RPMI7951 (cell line): Measurements from ENCODE around the gene EIF3K. TPM values are rescaled to one million over a fixed set of nuclear protein-coding genes. Genes with fewer than 3 reads are reported as not detected.
"Not testable (repeated sequence)": the region's sequence is repeated elsewhere in the genome, so short reads cannot be mapped to it uniquely, and the experiment has no call there.

Experiments used
- DNase-seq: peaks from one replicate; pipeline ENCODE4 v3.0.0-alpha.2; 2012; ENCODE audit warnings: low read depth
- total RNA-seq: library from RNA; depleted of rRNA; stranded (reverse); fragments of >200 nt; shearing (Covaris generic); gene quantifications from 2 replicates; pipeline ENCODE4 v1.2.3, GENCODE V29; 2014

EIF3K gene
- total RNA-seq, 1 experiment from 2014 or later, result 689 TPM

DNA sequence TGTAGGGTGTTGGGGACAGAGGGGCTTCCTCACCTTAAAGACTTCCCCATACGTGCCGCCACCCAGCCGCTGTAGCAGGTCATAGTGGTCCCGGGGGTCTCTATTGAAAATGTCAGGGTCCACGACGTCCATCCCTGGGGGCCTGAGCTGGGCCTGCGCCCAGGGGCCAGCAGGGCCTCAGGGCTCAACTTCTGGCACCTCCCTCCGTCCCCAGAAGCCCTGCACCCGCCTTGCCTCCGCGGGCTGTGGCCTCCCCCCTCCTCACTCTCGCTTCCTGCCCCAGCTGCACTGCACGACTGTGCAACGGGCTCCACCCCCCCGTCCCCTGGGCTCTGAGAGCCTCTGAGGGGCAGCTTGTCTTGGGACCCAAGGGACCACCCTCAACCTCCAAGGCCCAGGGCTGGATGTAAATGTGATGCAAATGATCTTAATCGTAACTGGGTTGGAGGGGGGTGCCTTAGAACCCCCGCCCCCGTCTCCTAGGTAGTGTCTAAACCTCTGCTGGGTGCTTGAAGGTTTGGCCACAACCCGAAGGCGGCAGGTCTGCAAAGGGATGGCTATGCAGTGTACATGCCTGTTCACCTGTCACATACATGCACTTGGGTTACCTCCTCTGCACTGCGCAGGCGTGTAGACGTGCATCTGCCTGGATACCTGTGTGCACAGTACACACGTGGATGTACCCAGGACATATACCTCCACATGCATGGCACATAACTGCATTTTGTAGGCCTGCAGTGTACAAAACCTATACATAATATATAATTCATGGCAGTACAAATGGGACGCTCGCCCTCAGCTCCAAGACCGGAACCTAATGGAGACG, 1.0 kb upstream of the EIF3K start, which contains the start of gene MAP4K1:
MAP4K1 (minus strand) TSS at position 190 of the 826 bp plus-strand sequence; CDS start at position 132, 58 bp downstream.
- no peak for DNase-seq

DNA sequence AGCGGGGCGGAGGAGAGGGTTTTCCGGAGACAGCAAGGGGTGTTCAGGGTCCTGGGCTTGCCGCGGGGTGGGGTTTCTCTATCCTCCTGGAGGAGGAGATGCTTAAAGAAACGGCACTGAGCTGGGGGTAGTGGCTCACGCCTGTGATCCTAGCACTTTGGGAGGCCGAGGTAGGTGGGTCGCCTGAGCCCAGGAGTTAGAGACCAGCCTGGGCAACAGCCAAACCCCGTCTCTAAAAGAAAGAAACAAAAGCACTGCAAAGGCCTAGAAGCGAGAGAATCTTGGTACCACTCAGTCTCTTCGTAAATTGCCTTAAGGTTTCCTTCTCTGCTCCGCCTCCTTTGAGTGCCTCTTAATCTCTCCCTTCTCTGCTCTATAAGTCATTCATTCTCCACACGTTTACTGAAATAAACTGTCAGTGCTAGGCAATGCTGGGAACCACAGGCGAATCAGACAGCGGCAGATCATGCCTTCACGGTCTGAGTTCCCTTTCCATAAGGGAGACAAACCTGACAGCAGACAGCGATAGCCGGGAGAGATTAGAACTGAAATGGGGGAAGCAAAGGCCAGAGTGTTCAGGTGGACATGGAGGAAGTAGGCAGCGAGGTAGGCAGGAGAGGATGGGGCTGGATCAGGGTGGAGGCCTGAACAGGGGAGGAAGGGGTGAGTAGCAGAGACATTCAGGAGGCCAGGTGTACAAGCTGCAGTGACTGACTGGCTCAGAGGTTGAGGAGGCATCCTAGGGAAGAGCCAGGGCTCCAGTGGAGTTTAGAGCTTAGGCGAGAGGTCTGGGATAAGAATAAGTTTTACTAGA, 580 bp downstream of the EIF3K start:
- DNase-seq, result no peak

DNA sequence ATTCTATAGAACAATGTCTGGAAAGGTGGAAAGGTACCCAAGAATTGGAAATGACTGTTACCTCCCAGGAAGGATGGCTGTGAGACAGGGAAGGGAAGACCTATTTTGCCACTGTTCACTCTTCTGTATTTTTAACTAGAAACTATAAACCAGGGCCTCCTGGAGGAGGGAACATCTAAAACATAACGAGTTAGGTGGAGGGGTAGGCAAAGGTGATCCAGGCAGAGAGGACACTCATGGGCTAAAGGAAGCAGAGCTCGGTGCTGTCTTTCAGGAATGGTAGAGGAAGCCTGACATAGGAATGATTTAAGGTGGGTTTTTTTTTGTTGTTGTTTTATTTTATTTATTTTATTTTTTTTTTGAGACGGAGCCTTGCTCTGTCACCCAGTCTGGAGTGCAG, 5.8 kb downstream of the EIF3K start:
- no peak for DNase-seq

DNA sequence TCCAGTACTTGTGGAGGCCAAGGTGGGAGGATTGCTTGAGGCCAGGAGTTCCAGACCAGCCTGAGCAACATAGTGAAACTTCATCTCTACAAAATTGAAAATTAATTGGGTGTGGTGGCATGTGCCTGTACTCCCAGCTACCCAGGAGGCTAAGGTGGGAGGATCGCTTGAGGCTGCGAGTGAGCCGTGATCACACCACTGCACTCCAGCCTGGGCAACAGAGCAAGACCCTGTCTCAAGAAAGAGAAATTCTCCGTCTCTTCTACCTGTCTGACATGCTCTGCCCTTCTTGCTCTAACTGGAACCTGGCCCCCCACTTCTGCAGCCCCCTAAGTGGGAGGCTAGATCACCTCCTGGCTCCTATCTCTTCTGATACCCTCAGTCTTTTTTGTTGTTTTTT, 7.4 kb downstream of the EIF3K start:
- no peak for DNase-seq

DNA sequence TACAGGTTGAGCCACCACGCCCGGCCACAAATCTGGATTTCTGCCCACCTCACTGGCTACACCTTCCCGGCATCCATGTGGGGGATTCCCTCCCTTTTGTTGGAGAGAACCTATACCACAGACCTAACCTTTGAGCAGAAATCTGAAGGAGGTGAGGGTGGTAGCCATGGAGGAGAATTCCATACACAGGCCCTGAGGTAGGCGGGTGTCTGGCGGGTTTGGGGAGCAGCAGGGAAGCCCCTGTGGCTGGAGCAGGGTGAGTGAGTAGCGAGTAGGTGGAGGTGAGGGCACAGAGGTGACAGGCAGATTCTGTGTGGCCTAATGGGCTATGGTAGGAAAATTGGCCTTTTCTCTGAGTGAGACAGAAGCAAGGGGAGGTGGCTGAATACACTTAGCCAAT, 10.6 kb downstream of the EIF3K start:
- DNase-seq, result no peak

DNA sequence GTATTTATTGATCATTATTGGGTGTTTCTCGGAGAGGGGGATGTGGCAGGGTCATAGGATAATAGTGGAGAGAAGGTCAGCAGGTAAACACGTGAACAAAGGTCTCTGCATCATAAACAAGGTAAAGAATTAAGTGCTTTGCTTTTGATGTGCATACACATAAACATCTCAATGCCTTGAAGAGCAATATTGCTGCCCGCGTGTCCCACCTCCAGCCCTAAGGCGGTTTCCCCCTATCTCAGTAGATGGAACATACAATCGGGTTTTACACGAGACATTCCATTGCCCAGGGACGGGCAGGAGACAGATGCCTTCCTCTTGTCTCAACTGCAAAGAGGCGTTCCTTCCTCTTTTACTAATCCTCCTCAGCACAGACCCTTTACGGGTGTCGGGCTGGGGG, 12.3 kb downstream of the EIF3K start:
- DNase-seq, result not testable (repeated sequence)

DNA sequence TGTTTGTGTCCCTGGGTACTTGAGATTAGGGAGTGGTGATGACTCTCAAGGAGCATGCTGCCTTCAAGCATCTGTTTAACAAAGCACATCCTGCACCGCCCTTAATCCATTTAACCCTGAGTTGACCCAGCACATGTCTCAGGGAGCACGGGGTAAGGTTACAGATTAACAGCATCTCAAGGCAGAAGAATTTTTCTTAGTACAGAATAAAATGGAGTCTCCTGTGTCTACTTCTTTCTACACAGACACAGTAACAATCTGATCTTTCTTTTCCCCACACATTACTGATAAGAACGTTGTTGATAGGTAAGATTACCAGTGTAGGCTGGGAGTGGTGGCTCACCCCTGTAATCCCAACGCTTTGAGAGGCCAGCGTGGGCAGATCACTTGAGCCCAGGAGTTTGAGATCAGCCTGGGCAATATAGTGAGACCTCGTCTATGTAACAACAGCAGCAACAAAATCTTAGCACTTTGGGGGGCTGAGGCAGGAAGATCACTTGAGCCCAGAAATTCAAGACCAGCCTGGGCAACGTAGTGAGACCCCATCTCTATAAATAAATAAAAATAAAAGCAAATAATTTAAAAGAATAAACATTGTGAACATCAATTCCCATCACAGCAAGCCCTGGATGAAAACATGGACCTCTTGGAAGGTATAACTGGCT, 13.0 kb downstream of the EIF3K start:
- DNase-seq, result not testable (repeated sequence)

DNA sequence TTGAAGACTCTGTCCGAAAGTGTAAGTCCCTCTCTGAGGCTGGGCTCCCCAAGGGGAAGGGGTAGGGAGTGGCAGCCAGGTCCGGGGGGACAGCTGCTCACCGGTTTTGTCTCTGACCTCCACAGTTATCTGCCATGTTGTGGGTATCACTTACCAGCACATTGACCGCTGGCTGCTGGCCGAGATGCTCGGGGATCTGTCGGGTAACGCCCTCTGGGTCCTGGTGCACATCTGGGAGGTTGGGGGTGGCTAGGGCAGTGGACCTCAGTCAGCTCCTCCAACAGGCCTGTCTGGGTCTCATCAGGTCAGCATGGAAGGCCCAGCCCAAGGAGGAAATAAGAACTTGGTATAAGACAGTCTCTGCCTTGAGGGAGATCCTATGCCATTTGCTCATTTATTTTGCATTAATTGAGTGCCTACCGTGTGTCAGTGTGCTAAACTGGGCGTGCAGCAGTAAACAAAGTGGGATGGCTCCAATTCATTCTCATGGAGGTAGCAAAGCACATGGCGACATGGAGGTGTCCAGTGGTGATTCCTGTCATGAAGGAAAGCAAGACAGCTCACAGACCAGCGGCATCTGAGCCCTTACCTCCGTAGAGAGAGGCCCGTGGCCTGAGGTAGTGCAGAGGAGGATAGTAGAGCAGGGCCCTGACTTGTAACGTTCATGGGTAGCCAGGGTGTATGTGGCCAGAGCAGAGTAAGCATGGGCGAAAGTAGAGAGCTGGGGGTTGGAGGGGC, 13.7 kb downstream of the EIF3K start:
- no peak for DNase-seq

DNA sequence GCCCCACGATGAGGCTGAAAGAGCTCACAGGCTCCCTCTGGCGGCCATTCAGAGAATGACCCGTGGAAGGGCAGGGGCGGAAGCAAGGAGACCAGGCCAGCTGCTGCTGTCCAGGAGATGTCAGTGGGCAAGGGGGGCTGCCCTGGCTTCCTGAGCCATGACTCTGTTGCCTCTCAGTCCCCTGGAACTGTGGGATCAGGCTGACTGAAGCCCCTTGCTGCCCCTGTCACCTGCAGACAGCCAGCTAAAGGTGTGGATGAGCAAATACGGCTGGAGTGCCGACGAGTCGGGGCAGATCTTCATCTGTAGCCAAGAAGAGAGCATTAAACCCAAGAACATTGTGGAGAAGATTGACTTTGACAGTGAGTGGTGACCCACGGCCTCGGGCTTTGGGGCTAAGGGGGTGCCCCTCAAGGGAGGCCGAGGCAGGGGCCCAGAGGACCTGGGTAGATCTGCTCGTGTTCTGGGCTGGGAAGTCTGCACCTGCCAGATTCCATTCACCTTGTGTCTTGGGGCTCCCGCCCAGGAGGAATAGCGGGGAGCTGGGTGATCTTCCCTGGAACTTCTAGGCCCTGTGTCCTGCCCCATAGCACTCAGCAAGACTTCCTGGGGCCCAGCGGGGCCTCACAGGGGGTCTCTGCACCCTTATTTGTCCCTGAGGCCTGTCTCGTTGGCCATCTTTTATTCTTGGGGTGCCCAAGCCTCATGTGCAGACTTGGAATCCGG, 15.9 kb downstream of the EIF3K start:
- peak; percentile 62 for DNase-seq

DNA sequence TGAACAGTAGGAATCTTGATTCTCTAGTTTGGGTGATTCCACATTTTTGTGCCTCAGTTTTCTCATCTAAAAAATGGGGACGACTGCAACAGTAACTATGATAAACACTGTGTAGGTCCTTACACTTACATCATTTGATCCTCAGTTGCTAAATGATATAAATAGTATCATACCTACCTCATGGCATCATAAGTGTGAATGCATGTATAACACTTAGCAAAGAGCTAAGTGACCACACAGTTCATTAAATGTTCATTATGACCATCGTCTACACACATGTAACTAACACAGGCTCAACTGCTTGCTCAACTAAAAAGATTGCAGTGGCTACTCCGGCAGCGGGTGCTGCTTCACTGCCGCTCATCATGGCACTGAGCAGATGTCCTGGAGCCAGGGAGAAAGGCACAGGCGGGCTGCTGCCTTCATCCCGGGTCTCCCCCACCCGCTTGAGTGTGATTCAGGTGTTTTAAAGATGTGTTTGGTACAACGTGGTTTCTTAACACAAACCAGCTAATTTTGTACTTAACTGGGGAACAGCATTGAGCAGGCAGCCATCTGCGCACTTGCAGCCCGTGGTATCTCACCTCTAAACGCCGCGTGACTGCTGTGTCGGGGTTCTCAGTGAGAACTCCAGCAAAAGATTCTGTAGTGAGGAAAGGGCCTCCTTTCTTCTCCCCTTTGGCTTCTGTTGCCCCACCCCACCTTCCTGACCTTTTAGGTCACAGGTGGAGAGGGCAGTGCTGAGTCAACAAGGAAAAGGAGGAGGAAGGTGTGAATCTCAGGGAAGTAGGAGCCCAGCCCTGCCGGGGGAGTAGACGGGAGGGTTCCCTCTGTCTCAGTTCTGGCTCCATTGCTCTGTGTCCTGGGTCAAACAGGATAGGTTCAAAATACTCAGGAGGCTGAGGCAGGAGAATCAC, 16.8 kb downstream of the EIF3K start:
- DNase-seq, result no peak

DNA sequence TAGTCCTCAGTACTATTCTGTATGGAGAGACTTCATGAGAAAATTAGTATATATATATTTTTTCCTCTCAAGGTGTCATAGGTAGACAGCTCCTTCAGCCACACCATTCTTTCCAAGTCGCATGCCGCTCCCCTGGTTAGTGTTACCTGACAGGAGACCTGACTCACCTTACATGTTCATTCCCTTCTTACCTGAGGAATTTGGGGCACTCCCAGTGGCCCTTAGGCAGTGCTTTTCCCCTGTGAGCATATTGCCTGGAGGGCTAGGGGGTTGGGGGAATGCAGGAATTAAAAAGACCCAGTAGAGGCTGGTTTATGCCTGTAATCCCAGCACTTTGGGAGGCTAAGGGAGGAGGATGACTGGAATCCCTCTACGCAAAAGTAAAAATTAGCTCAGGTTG, 19.5 kb downstream of the EIF3K start:
- DNase-seq, result no peak

DNA sequence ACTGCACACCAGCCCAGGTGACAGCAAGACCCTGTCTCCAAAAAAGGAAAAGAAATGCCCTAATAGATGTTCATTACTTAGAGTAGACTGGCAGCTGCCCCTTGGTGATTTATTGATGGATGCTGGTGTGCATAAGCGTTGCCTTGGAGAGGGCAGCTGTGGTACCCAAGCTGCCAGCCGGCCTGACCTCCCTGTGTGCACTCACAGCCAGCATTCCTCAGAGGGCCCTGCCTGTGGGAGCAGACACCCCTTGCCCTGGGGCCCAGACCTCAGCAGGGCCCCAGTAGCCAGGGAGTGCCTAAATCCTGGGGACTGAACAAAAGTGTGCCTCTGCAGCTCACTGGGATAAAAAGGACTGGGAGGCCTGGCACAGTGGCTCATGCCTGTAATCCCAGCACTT, 20.7 kb downstream of the EIF3K start:
- DNase-seq, result no peak

DNA sequence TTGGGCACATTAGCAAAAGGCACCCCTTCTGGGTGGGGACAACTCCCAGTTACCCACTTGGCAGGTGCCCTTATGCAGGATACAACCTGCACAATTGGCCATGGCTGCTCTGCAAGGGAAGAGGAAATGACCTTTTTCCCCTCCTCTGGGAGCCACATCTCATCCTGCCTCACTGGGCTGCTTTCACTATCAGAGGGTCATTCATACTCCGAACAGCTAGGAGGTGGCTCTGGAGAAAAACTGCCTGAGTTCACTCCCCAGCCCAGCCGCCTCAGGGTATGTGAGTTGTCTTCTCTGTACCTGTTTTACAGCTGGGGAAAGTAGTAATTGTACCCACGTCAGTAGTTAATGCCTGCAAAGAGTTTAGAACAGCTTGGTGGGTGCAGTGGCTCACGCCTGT, 21.4 kb downstream of the EIF3K start:
- no peak for DNase-seq

DNA sequence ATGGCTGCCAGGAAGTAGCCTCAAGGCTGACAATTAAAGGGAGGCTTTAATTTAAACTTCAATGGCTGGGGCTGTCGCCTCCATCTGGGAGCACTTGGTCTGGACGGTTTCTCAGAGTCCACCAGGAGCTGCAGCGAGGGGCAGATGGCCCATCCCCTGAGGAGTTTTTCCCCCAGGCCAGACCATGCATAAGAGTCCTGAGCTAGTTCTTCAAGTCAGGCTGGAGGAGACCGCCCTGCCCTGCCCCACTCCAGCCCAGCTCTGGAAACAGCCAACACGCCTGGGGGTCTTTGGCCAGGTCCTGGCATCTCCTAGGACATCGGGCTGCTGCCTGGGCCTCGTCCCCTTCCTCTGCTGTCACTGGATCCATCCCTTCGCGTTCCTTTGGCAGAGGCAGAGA, 23.2 kb downstream of the EIF3K start:
- DNase-seq, result no peak

DNA sequence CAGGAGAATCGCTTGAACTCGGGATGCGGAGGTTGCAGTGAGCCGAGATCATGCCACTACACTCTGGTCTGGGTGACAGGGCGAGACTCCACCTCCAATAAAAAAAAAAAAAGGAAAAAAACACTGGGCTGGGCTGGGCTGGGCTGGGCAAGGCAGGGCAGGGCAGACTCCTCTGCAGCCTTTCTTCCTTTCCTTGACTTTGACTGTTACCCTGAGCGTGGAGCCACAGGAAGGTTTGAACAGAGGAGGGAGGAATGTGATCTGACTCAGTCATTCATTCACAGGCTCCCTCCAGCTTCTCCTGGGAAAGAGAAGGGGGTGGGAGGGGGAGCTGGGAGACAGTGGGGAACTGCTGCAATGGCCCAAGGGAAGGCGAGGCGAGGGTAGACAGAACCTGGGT, 25.7 kb downstream of the EIF3K start:
- DNase-seq, result no peak

DNA sequence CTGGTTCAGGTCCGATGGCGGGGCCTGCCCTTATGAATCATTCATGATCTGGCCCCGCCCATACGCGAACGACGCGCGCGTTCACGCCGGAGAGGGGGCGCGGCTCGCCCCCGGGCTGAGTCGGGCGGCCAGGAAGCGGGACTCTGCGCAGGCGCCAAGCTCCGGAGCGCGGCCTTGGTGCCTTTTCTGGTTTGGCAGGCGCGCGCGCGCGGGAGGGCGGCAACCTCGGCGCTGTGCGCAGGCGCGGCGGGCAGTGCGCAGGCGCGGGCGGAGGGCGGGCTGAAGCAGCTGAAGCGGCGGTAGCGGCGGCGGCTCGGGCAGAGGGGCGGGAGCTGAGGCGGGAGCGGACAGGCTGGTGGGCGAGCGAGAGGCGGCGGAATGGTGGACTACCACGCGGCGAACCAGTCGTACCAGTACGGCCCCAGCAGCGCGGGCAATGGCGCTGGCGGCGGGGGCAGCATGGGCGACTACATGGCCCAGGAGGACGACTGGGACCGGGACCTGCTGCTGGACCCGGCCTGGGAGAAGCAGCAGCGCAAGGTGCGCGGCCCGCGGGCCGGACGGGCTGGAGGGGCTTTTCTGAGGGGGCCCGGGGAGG, 28.5 kb downstream of the EIF3K start, which contains the start of gene ACTN4:
ACTN4 (plus strand) TSS at position 282 of the 598 bp plus-strand sequence; CDS start at position 379, 97 bp downstream.
- DNase-seq, result peak; percentile 95

DNA sequence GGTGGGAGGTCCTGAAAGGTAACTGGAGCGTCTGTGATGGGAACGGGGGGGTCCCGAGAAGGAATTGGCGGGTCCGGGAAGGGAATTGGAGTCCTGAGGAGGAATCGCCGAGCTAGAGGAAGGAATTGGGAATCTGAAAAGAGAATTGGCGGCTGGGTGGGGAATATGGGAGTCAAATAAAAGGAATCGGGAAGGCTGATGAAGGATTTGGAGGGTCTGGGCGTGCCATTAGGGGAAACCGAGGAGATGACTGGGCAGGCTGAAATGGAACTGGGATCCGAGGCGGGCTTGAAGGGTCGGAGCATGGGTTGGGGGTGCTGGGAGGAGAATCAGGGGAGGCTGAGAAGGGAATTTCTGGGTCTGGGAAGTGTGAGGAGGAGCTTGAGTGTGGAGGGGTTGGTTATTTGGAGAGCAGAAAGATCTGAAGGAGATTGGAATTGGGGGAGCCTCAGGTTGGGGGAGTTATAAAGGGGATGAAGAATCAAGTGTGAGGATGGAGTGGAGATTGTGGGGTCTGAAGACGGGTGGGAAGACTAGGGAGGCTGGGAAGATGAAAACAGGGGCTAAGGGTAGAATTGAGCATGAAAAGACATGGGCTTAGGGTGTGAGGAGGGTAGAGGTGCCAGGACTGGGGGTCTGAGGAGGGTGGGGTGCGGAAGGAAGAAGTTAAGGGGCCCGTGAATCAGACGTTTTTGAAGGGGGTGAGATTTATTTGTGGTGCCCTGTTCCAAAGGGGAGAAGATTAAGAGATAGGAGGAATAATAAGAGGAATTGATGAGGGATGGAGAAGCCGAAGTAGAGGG, 29.2 kb downstream of the EIF3K start:
- DNase-seq, result no peak

DNA sequence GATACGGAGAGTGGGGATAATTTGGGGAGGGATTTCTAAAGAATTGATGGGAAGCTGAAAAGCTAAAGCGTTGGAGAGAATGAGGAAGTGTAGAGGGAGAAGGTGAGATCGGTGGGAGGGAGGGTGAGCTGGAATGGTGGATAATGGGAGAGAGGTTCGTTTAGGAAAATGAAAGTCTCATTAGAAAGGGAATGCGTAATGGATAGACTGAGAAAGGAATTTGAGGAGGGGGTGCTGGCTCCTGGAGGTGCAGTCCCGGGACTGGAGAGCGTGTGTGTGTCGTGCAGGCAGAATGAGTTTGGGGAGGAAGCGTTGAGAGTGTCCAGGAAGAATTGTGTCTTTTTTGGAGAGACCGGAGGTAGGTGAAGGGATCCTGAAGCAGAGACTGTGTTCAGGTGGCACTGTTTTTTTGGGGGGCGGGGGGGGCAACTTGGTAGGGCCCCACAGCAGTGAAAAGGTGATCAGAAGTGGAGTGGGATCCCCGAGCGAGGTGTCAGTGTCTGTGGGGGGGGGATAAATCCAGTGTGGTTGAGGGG, 29.8 kb downstream of the EIF3K start:
- DNase-seq, result no peak
